Left lung (tissue), 10 donors: ENCODE data around the gene MUSTN1. TPM values are rescaled to one million over a fixed set of nuclear protein-coding genes. Genes with fewer than 3 reads are reported as not detected.
A peak's percentile ranks its signal among the peaks of the same experiment; 100 is the strongest.

Experiments used
- ATAC-seq: fragments of 200-7000 bp; cut with Tn5 transposase; one replicate; pipeline ENCODE4 v1.9.1; 2020; ENCODE audit warnings: moderate library complexity
- DNase-seq, 4 donors: peaks; one replicate each; pipeline ENCODE4 v3.0.0-alpha.2; 2013 to 2020
- H3K27ac ChIP-seq, 2 donors: fragments of 200-600 bp; sonication (generic) in 1 of 2; one replicate each; pipeline versions ENCODE4 v1.5.0 to v1.8.0; 2020 to 2021
- H3K27me3 ChIP-seq, 2 donors: fragments of 200-600 bp; sonication (generic) in 1 of 2; one replicate each; pipeline versions ENCODE4 v1.5.0 to v1.8.0; 2020 to 2021
- H3K36me3 ChIP-seq, 2 donors: fragments of 200-600 bp; sonication (generic) in 1 of 2; one replicate each; pipeline versions ENCODE4 v1.5.0 to v1.8.0; 2020 to 2021
- H3K4me1 ChIP-seq, 2 donors: fragments of 200-600 bp; one replicate each; pipeline ENCODE4 v1.8.0; 2021
- H3K4me3 ChIP-seq, 2 donors: fragments of 200-600 bp; sonication (generic) in 1 of 2; one replicate each; pipeline versions ENCODE4 v1.5.0 to v1.8.0; 2020 to 2021; ENCODE audit warnings: mild to moderate bottlenecking in 1 of 2
- H3K9me3 ChIP-seq, 2 donors: fragments of 200-600 bp; sonication (generic) in 1 of 2; one replicate each; pipeline versions ENCODE4 v1.5.0 to v1.8.0; 2020 to 2021
- CTCF ChIP-seq, 2 donors: fragments of 200-600 bp; sonication (generic) in 1 of 2; IDR thresholded peaks; one replicate each; pipeline versions ENCODE4 v1.5.0 to v1.8.0; 2021; ENCODE audit warnings: antibody characterized with exemption in 2 of 2
- intact Hi-C, 2 donors: fragments of 100-400 bp; cut with DNase I; formaldehyde crosslinking; loops; one replicate each; pipeline versions ENCODE4 v1.11.2 to v1.14.2; 2022
- polyA plus RNA-seq, 6 donors: library from polyadenylated mRNA; unstranded; fragments of 120-200 nt; gene quantifications; one replicate each; pipeline ENCODE4 v1.2.1, GENCODE V29; 2013; ENCODE audit not compliant: insufficient read length in 6 of 6
- total RNA-seq, 2 donors: library from RNA; stranded (reverse); fragmentation: NEBNext Ultra II Directional; extraction: Animal tissue kit (Norgen Biotek cat#: 25700); gene quantifications; one replicate each; pipeline ENCODE4 v1.2.1, GENCODE V29; 2021
- donor health status: DM: no; HTN: yes; CAD: no.
- donor health status: DM: no; HTN: no; CAD: no.

Gene MUSTN1
- total and polyA plus RNA-seq, 8 donors, result 0.34 to 7.5 (median 1.1) TPM; not detected in 1

GRCh38 chr3:52829906-52830463, 4.8 kb downstream of the MUSTN1 start:
- DNase-seq (peak in 1 of 4 donors; percentile 45), ATAC-seq (no peak)
- Histone ChIP-seq H3K36me3 (peaks cover 0 to 16% of the 10 kb centered on the region in 2 donors), H3K9me3 (no peaks in the 10 kb centered on the region), H3K4me1 (peaks cover 0 to 3% of the 10 kb centered on the region in 2 donors), H3K4me3 (no peak overlapping the region), H3K27me3 (no peaks in the 10 kb centered on the region), H3K27ac (no peak overlapping the region)
- intact Hi-C loops, result no loop called here
- TF ChIP-seq CTCF (IDR thresholded peaks at IDR 0.05), result no peak

GRCh38 chr3:52829482-52829881, 5.3 kb downstream of the MUSTN1 start:
- peaks cover 0 to 3% of the 10 kb centered on the region in 2 donors for H3K4me1 ChIP-seq
- no peak for ATAC-seq

GRCh38 chr3:52827866-52828376, 6.9 kb downstream of the MUSTN1 start:
- H3K9me3 ChIP-seq, result no peaks in the 10 kb centered on the region
- intact Hi-C loops, result no loop called here
- no peaks in the 10 kb centered on the region for H3K27me3 ChIP-seq
- ATAC-seq, result no peak
- TF ChIP-seq CTCF (IDR thresholded peaks at IDR 0.05), result no peak
- no peak overlapping the region for H3K27ac ChIP-seq
- no peak for DNase-seq
- peaks cover 0 to 20% of the 10 kb centered on the region in 2 donors for H3K36me3 ChIP-seq
- peaks cover 0 to 3% of the 10 kb centered on the region in 2 donors for H3K4me1 ChIP-seq
- H3K4me3 ChIP-seq, result no peak overlapping the region

More at GRCh38 chr3:52829482-52829881, 5.3 kb downstream of the MUSTN1 start:
- Histone ChIP-seq H3K36me3 (peaks cover 0 to 14% of the 10 kb centered on the region in 2 donors), H3K27me3 (no peaks in the 10 kb centered on the region), H3K9me3 (no peaks in the 10 kb centered on the region), H3K27ac (no peak overlapping the region), H3K4me3 (no peak overlapping the region)
- intact Hi-C loops, result no loop called here
- TF ChIP-seq CTCF (IDR thresholded peaks at IDR 0.05), result no peak
- no peak for DNase-seq

DNA sequence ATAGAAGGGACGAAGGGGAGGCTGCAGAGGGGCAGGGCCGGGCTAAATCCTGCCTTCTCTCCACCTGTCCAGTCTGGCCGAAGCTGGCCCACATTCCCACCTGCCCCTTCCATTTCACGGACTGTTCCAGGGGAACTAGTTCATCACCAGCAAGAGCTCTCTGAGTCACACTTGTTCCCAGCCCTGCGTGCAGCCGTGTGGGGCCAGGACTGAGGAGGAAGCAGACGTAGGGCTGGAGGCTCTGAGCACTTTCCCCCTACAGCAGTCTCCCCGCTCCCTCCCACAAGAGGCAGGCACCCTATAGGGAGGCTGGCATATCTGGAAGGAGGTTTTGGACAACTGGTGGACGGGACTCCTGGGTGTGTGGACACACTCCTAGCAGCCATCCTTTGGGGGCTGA, 7.4 kb downstream of the MUSTN1 start:
- TF ChIP-seq CTCF (IDR thresholded peaks at IDR 0.05), result no peak
- Histone ChIP-seq H3K9me3 (no peaks in the 10 kb centered on the region), H3K27me3 (no peaks in the 10 kb centered on the region), H3K36me3 (peaks cover 0 to 21% of the 10 kb centered on the region in 2 donors), H3K27ac (no peak overlapping the region), H3K4me1 (peaks cover 0 to 3% of the 10 kb centered on the region in 2 donors), H3K4me3 (no peak overlapping the region)
- ATAC-seq, result no peak
- intact Hi-C loops, result no loop called here
- DNase-seq, result no peak

DNA sequence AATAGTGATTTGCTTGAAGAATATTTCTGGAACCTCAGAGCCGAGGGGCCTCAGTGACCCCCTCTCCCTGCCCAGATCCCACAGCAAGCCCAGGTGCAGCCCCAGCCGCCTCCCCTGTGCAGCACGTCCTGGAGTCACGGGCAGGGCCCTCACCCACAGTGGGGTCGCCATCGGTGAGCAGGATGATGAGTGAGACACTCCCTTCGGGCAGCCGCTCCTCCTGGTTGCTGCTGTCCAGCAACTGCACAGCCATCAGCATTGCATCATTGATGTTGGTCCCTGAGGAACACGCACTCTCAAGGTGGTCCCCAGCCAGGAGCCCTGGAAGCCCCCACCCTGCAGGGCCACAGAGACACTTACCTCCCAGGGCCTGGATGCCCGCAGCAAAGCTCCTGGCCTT, 10.8 kb downstream of the MUSTN1 start:
- no peak overlapping the region for H3K4me3 ChIP-seq
- no peak for TF ChIP-seq CTCF (IDR thresholded peaks at IDR 0.05)
- intact Hi-C loops, result no loop called here
- no peaks in the 10 kb centered on the region for H3K9me3 ChIP-seq
- H3K27me3 ChIP-seq, result no peaks in the 10 kb centered on the region
- H3K4me1 ChIP-seq, result no peaks in the 10 kb centered on the region
- peaks cover 0 to 27% of the 10 kb centered on the region in 2 donors for H3K36me3 ChIP-seq
- H3K27ac ChIP-seq, result no peak overlapping the region
- ATAC-seq (no peak), DNase-seq (no peak)
